ENCODE results near the gene ANKMY1.
A peak's percentile ranks its signal among the peaks of the same experiment; 100 is the strongest.

ANKMY1 gene

GRCh38 chr2:240579071-240579762, 21.4 kb upstream of the ANKMY1 start:
- peak; percentile 10 for DNase-seq

- no peak for DNase-seq
Measured at GRCh38 chr2:240578488-240578887, 20.7 kb upstream of the ANKMY1 start.

- no peak for DNase-seq
Measured at GRCh38 chr2:240578110-240578450, 20.3 kb upstream of the ANKMY1 start.

GRCh38 chr2:240577281-240578109, 19.7 kb upstream of the ANKMY1 start:
- no peak for DNase-seq

- no peak for DNase-seq
Measured at GRCh38 chr2:240576436-240577205, 18.8 kb upstream of the ANKMY1 start.

GRCh38 chr2:240576036-240576435, 18.2 kb upstream of the ANKMY1 start:
- no peak for DNase-seq

- DNase-seq: no peak
Measured at GRCh38 chr2:240575101-240575965, 17.5 kb upstream of the ANKMY1 start.

- no peak for DNase-seq
Measured at GRCh38 chr2:240574386-240575100, 16.8 kb upstream of the ANKMY1 start.

- no peak for DNase-seq
Measured at GRCh38 chr2:240573516-240574385, 16.0 kb upstream of the ANKMY1 start.

GRCh38 chr2:240573071-240573515, 15.3 kb upstream of the ANKMY1 start:
- DNase-seq: no peak

GRCh38 chr2:240572141-240573031, 14.6 kb upstream of the ANKMY1 start:
- no peak for DNase-seq

GRCh38 chr2:240571314-240571973, 13.7 kb upstream of the ANKMY1 start:
- no peak for DNase-seq

GRCh38 chr2:240570531-240571313, 12.9 kb upstream of the ANKMY1 start:
- DNase-seq: no peak

- DNase-seq: no peak
Measured at GRCh38 chr2:240569998-240570530, 12.3 kb upstream of the ANKMY1 start.

- no peak for DNase-seq
Measured at GRCh38 chr2:240569523-240569997, 11.8 kb upstream of the ANKMY1 start.

GRCh38 chr2:240568678-240569522, 11.1 kb upstream of the ANKMY1 start:
- peak; percentile 53 for DNase-seq

Measured in suppressor macrophage treated with lipopolysaccharide for 4 hours (primary cell).